Measurements from ENCODE around the gene TMEM132E.

TMEM132E gene

GRCh38 chr17:34635876-34636275 is 56.5 kb downstream of the TMEM132E start (continued):
- TF ChIP-seq ZNF548 (tag by site-specific recombination; IDR thresholded peaks at IDR 0.05) (no peak), ZNF19 (tag by site-specific recombination; IDR thresholded peaks at IDR 0.05; ENCODE audit: low read depth) (no peak), ZNF114 (tag by site-specific recombination; IDR thresholded peaks at IDR 0.05) (no peak), KLF17 (tag by site-specific recombination; IDR thresholded peaks at IDR 0.05) (no peak), ZNF391 (tag by site-specific recombination; IDR thresholded peaks at IDR 0.05; ENCODE audit: borderline replicate concordance, low read depth) (no peak), ZNF335 (tag by site-specific recombination; conservative IDR thresholded peaks at IDR 0.05) (no peak)

- ChIA-PET CTCF (interaction anchor here (0.7 to 9.3 kb wide), 18 partner anchors 9 to 255 kb away, joined by 3 to 73 read pairs (median 4); no protein-coding TSS in a partner anchor), POLR2A (no interaction called here)
- H3K4me3 ChIP-seq (ENCODE audit: low read depth, low read length) = no peak overlapping the region
- TF ChIP-seq REPIN1 (tag by site-specific recombination; IDR thresholded peaks at IDR 0.05; ENCODE audit: low read depth) (no peak), ZNF48 (tag by site-specific recombination; IDR thresholded peaks at IDR 0.05) (no peak), TRIM28 (IDR thresholded peaks at IDR 0.05; ENCODE audit: borderline replicate concordance, low read length) (no peak), ZNF707 (tag by site-specific recombination; IDR thresholded peaks at IDR 0.05) (no peak), ZFP3 (tag by site-specific recombination; IDR thresholded peaks at IDR 0.05; ENCODE audit: low read depth) (no peak), YY2 (tag by site-specific recombination; IDR thresholded peaks at IDR 0.05) (no peak), ZNF133 (tag by site-specific recombination; IDR thresholded peaks at IDR 0.05) (no peak), ZIC2 (tag by site-specific recombination; IDR thresholded peaks at IDR 0.05) (0 out of 2 replicates have a peak, but pooled peaks have one; percentile 32)
- no peaks in the 10 kb centered on the region for H3K4me1 ChIP-seq (ENCODE audit: control insufficient read depth, insufficient read depth, low read length)
- H3K9me3 ChIP-seq (ENCODE audit: control insufficient read depth, insufficient read depth, low read depth, low read length) = no peaks in the 10 kb centered on the region
- H3K27ac ChIP-seq (ENCODE audit: extremely low read depth, low read depth, low read length) = no peak overlapping the region
- H3K36me3 ChIP-seq (ENCODE audit: control insufficient read depth in 2 of 2, insufficient read depth in 1 of 2, low read length in 2 of 2) = peaks cover 0 to 21% of the 10 kb centered on the region in 2 experiments; a peak in 1 of 3 replicates
Measured at GRCh38 chr17:34637041-34637547, 57.7 kb downstream of the TMEM132E start.

- Histone ChIP-seq H3K4me1 (ENCODE audit: control insufficient read depth, insufficient read depth, low read length) (no peaks in the 10 kb centered on the region), H3K36me3 (ENCODE audit: control insufficient read depth in 2 of 2, insufficient read depth in 1 of 2, low read length in 2 of 2) (peaks cover 0 to 17% of the 10 kb centered on the region in 2 experiments; a peak in 1 of 3 replicates), H3K9me3 (ENCODE audit: control insufficient read depth, insufficient read depth, low read depth, low read length) (no peaks in the 10 kb centered on the region), H3K27ac (ENCODE audit: extremely low read depth, low read depth, low read length) (no peak overlapping the region), H3K4me3 (ENCODE audit: low read depth, low read length) (no peak overlapping the region)
- CTCF ChIA-PET = interaction anchor here (0.6 to 9.3 kb wide), 36 partner anchors 8 to 964 kb away, joined by 3 to 73 read pairs (median 4); partner anchors contain the start of gene TMEM132E
- POLR2A ChIA-PET = interaction anchor here (0.7 to 0.9 kb wide), 2 partner anchors 22 to 94 kb away, joined by 3 to 5 read pairs; no protein-coding TSS in a partner anchor
- peak; percentile 39; the same call in 1 of the 2 replicates for TF ChIP-seq ZNF18 (tag by site-specific recombination; IDR thresholded peaks at IDR 0.05)
- TF ChIP-seq YY1 (tag by site-specific recombination; IDR thresholded peaks at IDR 0.05) = 0 out of 2 replicates have a peak, but pooled peaks have one; percentile 26
- peak; percentile 73; the same call in 1 of the 2 replicates for TF ChIP-seq ZFP69B (tag by site-specific recombination; IDR thresholded peaks at IDR 0.05)
- peak; percentile 74 for TF ChIP-seq ZNF692 (tag by site-specific recombination; IDR thresholded peaks at IDR 0.05)
- TF ChIP-seq CTCF (tag by site-specific recombination; IDR thresholded peaks at IDR 0.05) = peak; percentile 80
- no peak for TF ChIP-seq ZNF473 (tag by site-specific recombination; IDR thresholded peaks at IDR 0.05)
- peak; percentile 66 for TF ChIP-seq ZNF654 (tag by site-specific recombination; IDR thresholded peaks at IDR 0.05; ENCODE audit: low read depth)
- peak; percentile 40; the same call in 1 of the 2 replicates for TF ChIP-seq ZNF660 (tag by site-specific recombination; IDR thresholded peaks at IDR 0.05)
- no peak for TF ChIP-seq ZNF23 (tag by site-specific recombination; IDR thresholded peaks at IDR 0.05; ENCODE audit: borderline replicate concordance)
- TF ChIP-seq ZNF600 (tag by site-specific recombination; IDR thresholded peaks at IDR 0.05) = peak; percentile 55; the same call in 1 of the 2 replicates
- TF ChIP-seq PBX3 (CRISPR knock-in tag; IDR thresholded peaks at IDR 0.05) = peak; percentile 7; the same call in 1 of the 2 replicates
- TF ChIP-seq ZIC2 (tag by site-specific recombination; IDR thresholded peaks at IDR 0.05) = peak; percentile 18; the same call in 1 of the 2 replicates
Measured at GRCh38 chr17:34637548-34638525, 58.5 kb downstream of the TMEM132E start.

All from HEK293 (cell line).